Sigmoid colon (tissue), 7 donors: Measurements from ENCODE around the gene EIF4ENIF1. TPM values are rescaled to one million over a fixed set of nuclear protein-coding genes. Genes with fewer than 3 reads are reported as not detected.
"Not testable (repeated sequence)": the region's sequence is repeated elsewhere in the genome, so short reads cannot be mapped to it uniquely, and the experiment has no call there.

Experiments used
- DNase-seq: peaks from one replicate; pipeline ENCODE4 v3.0.0-alpha.2; 2019
- H3K27ac ChIP-seq, 4 donors: fragments of 200-600 bp; sonication (generic); one replicate each; pipeline ENCODE4 v1.5.1; 2016 to 2019; ENCODE audit warnings: mild to moderate bottlenecking in 1 of 4
- H3K27me3 ChIP-seq, 3 donors: fragments of 200-600 bp; sonication (generic); one replicate each; pipeline ENCODE4 v1.5.1; 2019; ENCODE audit warnings: mild to moderate bottlenecking in 1 of 3
- H3K36me3 ChIP-seq, 4 donors: fragments of 200-600 bp; sonication (generic); one replicate each; pipeline ENCODE4 v1.5.1; 2016 to 2019
- H3K4me1 ChIP-seq, 4 donors: fragments of 200-600 bp; sonication (generic); one replicate each; pipeline ENCODE4 v1.5.1; 2017 to 2019
- H3K4me3 ChIP-seq, 4 donors: fragments of 200-600 bp; sonication (generic); one replicate each; pipeline ENCODE4 v1.5.1; 2017 to 2019; ENCODE audit warnings: mild to moderate bottlenecking in 2 of 4, moderate library complexity in 1 of 4
- H3K9me3 ChIP-seq, 4 donors: fragments of 200-600 bp in 3 of 4; sonication (generic) in 3 of 4; one replicate each; pipeline versions ENCODE4 v1.5.1 to v1.6.1; 2013 to 2019
- EP300 ChIP-seq, 4 donors: sonication (generic); formaldehyde crosslinking; IDR thresholded peaks; one replicate each; pipeline ENCODE4 v1.6.1; 2017; ENCODE audit warnings: antibody characterized with exemption in 4 of 4
- POLR2A ChIP-seq, 2 donors: fragments of 450-650 bp; IDR thresholded peaks; one replicate each; pipeline ENCODE4 v1.6.1; 2016; ENCODE audit warnings: antibody characterized with exemption in 2 of 2, mild to moderate bottlenecking in 2 of 2, moderate library complexity in 2 of 2
- POLR2AphosphoS5 ChIP-seq, 4 donors: sonication (generic); formaldehyde crosslinking; IDR thresholded peaks; one replicate each; pipeline ENCODE4 v1.6.1; 2017; ENCODE audit warnings: antibody characterized with exemption in 4 of 4
- WGBS, 2 donors: extraction: QIAGEN DNeasy Blood & Tissue Kit; methylation state at CpG; one replicate each; pipeline ENCODE4 v1.1.7; 2013; 5-methylcytosine and 5-hydroxymethylcytosine counted together
- intact Hi-C: fragments of 100-400 bp; cut with DNase I; formaldehyde crosslinking; loops from one replicate; pipeline ENCODE4 v1.15.1; 2023
- polyA plus RNA-seq, 3 donors: library from polyadenylated mRNA; stranded (reverse); fragments of 200-250 nt; gene quantifications; one replicate each; pipeline ENCODE4 v1.2.3, GENCODE V29; 2013
- total RNA-seq, 4 donors: library from RNA; depleted of rRNA; stranded (reverse); fragments of >200 nt; gene quantifications; one replicate each; pipeline ENCODE4 v1.1.0, GENCODE V29; 2016
- TF ChIP-seq, protein P1 (sequence below), 4 experiments: fragments of 450-650 bp in 3 of 4; fragments of 200-600 bp in 1 of 4; IDR thresholded peaks; one replicate each; pipeline ENCODE4 v1.5.1; 2016 to 2019; ENCODE audit warnings: antibody characterized with exemption in 4 of 4, mild to moderate bottlenecking in 3 of 4, moderate library complexity in 2 of 4
- donor health status: healthy with polysubstance abuse.
- donor health status: Bipolar disorder and iron deficiency.
- donor health status: healthy.

The EIF4ENIF1 gene
- total and polyA plus RNA-seq, 7 donors = 5.5 to 23.8 (median 16.6) TPM

DNA sequence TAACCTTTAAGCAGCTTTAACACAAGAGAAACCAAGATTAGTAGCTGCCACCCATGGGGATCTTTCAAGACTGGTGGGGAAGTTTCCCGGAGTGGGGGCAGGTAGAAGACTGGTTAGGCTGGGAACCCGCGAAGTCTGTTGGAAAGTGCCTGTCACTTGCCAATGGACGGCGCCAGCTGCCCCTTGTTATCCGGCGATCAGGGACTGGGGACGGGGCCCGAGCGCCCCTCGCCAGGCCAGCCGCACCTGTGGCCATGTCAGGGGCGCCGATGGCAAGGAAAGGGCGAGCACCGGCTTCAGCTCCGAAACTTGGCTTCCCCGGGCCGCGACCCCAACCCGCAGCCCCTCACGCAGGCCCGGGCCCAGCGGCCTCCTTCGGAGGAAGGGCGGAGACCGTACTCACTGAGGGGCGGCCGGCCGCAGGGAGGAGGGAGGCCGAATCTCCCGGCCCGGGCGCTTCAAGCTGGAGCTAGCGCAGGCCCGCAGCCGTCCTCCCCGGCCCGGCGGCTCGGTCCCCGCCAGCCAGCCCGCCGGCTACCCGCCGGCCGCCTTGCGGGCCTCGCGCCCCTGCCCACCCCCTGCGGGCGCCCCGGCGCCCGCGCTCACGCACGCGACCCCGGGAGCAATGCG lies 539 bp downstream of the EIF4ENIF1 start:
- H3K27ac ChIP-seq = peak overlapping the region; percentile 91 to 97 (median 94)
- TF ChIP-seq, protein P1, sequence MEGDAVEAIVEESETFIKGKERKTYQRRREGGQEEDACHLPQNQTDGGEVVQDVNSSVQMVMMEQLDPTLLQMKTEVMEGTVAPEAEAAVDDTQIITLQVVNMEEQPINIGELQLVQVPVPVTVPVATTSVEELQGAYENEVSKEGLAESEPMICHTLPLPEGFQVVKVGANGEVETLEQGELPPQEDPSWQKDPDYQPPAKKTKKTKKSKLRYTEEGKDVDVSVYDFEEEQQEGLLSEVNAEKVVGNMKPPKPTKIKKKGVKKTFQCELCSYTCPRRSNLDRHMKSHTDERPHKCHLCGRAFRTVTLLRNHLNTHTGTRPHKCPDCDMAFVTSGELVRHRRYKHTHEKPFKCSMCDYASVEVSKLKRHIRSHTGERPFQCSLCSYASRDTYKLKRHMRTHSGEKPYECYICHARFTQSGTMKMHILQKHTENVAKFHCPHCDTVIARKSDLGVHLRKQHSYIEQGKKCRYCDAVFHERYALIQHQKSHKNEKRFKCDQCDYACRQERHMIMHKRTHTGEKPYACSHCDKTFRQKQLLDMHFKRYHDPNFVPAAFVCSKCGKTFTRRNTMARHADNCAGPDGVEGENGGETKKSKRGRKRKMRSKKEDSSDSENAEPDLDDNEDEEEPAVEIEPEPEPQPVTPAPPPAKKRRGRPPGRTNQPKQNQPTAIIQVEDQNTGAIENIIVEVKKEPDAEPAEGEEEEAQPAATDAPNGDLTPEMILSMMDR (IDR thresholded peaks at IDR 0.05) = no peak
- TF ChIP-seq POLR2AphosphoS5 (IDR thresholded peaks at IDR 0.05) (no peak), EP300 (IDR thresholded peaks at IDR 0.05) (no peak), POLR2A (IDR thresholded peaks at IDR 0.05) (no peak)
- H3K36me3 ChIP-seq = peaks cover 0 to 30% (median 4%) of the 10 kb centered on the region in 4 donors
- no peaks in the 10 kb centered on the region for H3K27me3 ChIP-seq
- peaks cover 0 to 30% (median 25%) of the 10 kb centered on the region in 4 donors for H3K4me1 ChIP-seq
- H3K9me3 ChIP-seq = no peaks in the 10 kb centered on the region
- WGBS, 2 donors = 0 to 1% methylated on average over 61 of the region's 61 CpGs
- H3K4me3 ChIP-seq = peak overlapping the region; percentile 64 to 83 (median 80)
- no peak for DNase-seq
- intact Hi-C loops = loop anchor here (10.0 kb wide), 1 partner anchor 56 kb away; no protein-coding TSS in a partner anchor

DNA sequence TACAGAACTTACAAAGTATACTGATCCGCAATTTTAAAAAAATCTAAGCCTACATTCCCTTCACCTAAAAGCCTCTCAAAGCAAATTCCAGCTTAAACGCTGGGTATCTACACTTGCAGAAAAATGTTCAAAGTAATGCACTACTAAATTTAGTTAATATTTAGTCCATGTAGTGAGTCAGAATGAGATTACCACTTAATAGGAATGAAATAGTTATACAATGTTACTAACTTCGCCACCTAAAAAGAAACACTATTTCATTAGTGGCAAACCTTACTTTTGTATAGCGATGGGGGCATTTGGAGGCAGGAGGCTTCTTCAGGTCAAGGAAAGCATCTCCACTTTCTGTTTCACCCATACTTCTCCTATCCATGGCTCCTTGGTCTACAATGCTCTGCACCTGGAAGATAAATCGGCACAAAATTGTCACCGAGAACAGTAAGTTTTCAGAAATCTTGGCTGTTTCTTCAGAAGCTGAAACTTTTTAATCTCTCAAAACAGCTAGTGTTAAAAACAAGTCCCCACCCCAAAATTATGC lies 1.2 kb downstream of the EIF4ENIF1 start:
- peaks cover 0 to 34% (median 25%) of the 10 kb centered on the region in 4 donors for H3K4me1 ChIP-seq
- H3K4me3 ChIP-seq = peak overlapping the region; percentile 64 to 83 (median 80)
- no peaks in the 10 kb centered on the region for H3K27me3 ChIP-seq
- no peaks in the 10 kb centered on the region for H3K9me3 ChIP-seq
- WGBS, 2 donors = 68 to 75% methylated on average over 6 of the region's 6 CpGs
- H3K36me3 ChIP-seq = peaks cover 0 to 37% (median 4%) of the 10 kb centered on the region in 4 donors
- intact Hi-C loops = loop anchor here (10.0 kb wide), 1 partner anchor 56 kb away; no protein-coding TSS in a partner anchor
- peak overlapping the region; percentile 91 to 97 (median 94) for H3K27ac ChIP-seq
- TF ChIP-seq, protein P1 (IDR thresholded peaks at IDR 0.05) = no peak
- no peak for TF ChIP-seq POLR2A (IDR thresholded peaks at IDR 0.05)
- no peak for TF ChIP-seq POLR2AphosphoS5 (IDR thresholded peaks at IDR 0.05)
- TF ChIP-seq EP300 (IDR thresholded peaks at IDR 0.05) = no peak
- no peak for DNase-seq

DNA sequence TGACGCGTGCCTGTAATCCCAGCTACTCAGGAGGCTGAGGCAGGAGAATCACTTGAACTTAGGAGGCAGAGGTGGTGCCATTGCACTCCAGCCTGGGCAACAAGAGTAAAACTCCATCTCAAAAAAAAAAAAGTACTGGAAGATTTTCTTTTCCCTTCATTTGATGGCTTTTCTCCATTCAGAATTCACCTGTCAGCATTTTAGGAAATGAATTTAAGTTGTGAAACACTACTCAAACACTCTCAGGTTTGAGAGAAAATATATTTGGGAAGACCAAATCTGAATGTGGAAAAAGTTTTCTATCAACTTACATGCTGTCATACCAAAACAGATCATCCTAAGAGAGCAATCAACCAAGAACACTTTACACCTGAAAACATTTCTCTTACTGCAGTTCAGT lies 2.7 kb downstream of the EIF4ENIF1 start:
- H3K4me1 ChIP-seq = peaks cover 0 to 38% (median 25%) of the 10 kb centered on the region in 4 donors
- WGBS, 2 donors = 99 to 100% methylated on average over 2 of the region's 2 CpGs
- H3K4me3 ChIP-seq = no peak overlapping the region
- DNase-seq = no peak
- H3K27me3 ChIP-seq = no peaks in the 10 kb centered on the region
- no peak overlapping the region for H3K27ac ChIP-seq
- H3K9me3 ChIP-seq = no peaks in the 10 kb centered on the region
- peaks cover 0 to 51% (median 5%) of the 10 kb centered on the region in 4 donors for H3K36me3 ChIP-seq
- intact Hi-C loops = loop anchor here (10.0 kb wide), 1 partner anchor 58 kb away; no protein-coding TSS in a partner anchor
- TF ChIP-seq POLR2AphosphoS5 (IDR thresholded peaks at IDR 0.05) (no peak), POLR2A (IDR thresholded peaks at IDR 0.05) (no peak)
- TF ChIP-seq, protein P1 (IDR thresholded peaks at IDR 0.05) = no peak

GRCh38 chr22:31486369-31486768 lies 3.3 kb downstream of the EIF4ENIF1 start:
- not testable (repeated sequence) for H3K9me3 ChIP-seq, DNase-seq, H3K27me3 ChIP-seq, H3K4me3 ChIP-seq, H3K27ac ChIP-seq
- Histone ChIP-seq H3K36me3 (peaks cover 0 to 57% (median 9%) of the 10 kb centered on the region in 4 donors), H3K4me1 (peaks cover 0 to 38% (median 24%) of the 10 kb centered on the region in 4 donors)
- 93 to 95% methylated on average over 11 of the region's 11 CpGs for WGBS, 2 donors
- intact Hi-C loops = loop anchor here (10.0 kb wide), 1 partner anchor 58 kb away; no protein-coding TSS in a partner anchor

GRCh38 chr22:31482470-31482869 lies 7.2 kb downstream of the EIF4ENIF1 start:
- not testable (repeated sequence) for H3K27ac ChIP-seq, DNase-seq, H3K4me3 ChIP-seq, H3K27me3 ChIP-seq, H3K9me3 ChIP-seq
- peaks cover 0 to 72% (median 14%) of the 10 kb centered on the region in 4 donors for H3K36me3 ChIP-seq
- peaks cover 0 to 12% (median 3%) of the 10 kb centered on the region in 4 donors for H3K4me1 ChIP-seq
- 87 to 92% methylated on average over 8 of the region's 8 CpGs for WGBS, 2 donors
- intact Hi-C loops = loop anchor here (10.0 kb wide), 1 partner anchor 62 kb away; no protein-coding TSS in a partner anchor
